H9 (cell line): ENCODE measurements around the gene NPAS3. TPM values are rescaled to one million over a fixed set of nuclear protein-coding genes. Genes with fewer than 3 reads are reported as not detected.

ENCODE experiments used
- DNase-seq: peaks from one replicate; pipeline ENCODE4 v3.0.0-alpha.2; 2017
- H2AFZ ChIP-seq: one replicate; pipeline ENCODE4 v1.6.1; 2013; ENCODE audit warnings: mild to moderate bottlenecking, low read length, control low read depth, moderate library complexity
- H2AK5ac ChIP-seq: 2 replicates; pipeline ENCODE4 v1.6.1; 2013; ENCODE audit warnings: low read length, control low read depth, mixed read lengths; ENCODE audit not compliant: insufficient read length
- H2BK120ac ChIP-seq: one replicate; pipeline ENCODE4 v1.6.1; 2013; ENCODE audit warnings: low read depth, mild to moderate bottlenecking, low read length, control low read depth, inconsistent platforms; ENCODE audit not compliant: poor library complexity, severe bottlenecking
- H2BK12ac ChIP-seq: 2 replicates; pipeline ENCODE4 v1.6.1; 2013; ENCODE audit warnings: low read length, control low read depth, mixed read lengths, low read depth; ENCODE audit not compliant: insufficient read length
- H2BK15ac ChIP-seq: 2 replicates; pipeline ENCODE4 v1.6.1; 2013; ENCODE audit warnings: low read depth, low read length, control low read depth
- H2BK20ac ChIP-seq: one replicate; pipeline ENCODE4 v1.6.1; 2013; ENCODE audit warnings: low read depth, mild to moderate bottlenecking, low read length, control low read depth, inconsistent platforms; ENCODE audit not compliant: poor library complexity, severe bottlenecking
- H2BK5ac ChIP-seq: 2 replicates; pipeline ENCODE4 v1.6.1; 2013; ENCODE audit warnings: low read length, control low read depth, mixed read lengths; ENCODE audit not compliant: insufficient read length
- H3K14ac ChIP-seq: 2 replicates; pipeline ENCODE4 v1.6.1; 2013; ENCODE audit warnings: low read length, control low read depth; ENCODE audit not compliant: insufficient read depth
- H3K18ac ChIP-seq: 2 replicates; pipeline ENCODE4 v1.6.1; 2013; ENCODE audit warnings: low read depth, mild to moderate bottlenecking, mixed read lengths, low read length, control low read depth; ENCODE audit not compliant: insufficient read length
- H3K23ac ChIP-seq: 2 replicates; pipeline ENCODE4 v1.6.1; 2013; ENCODE audit warnings: low read length, control low read depth, mixed read lengths, low read depth; ENCODE audit not compliant: insufficient read length
- H3K23me2 ChIP-seq: 2 replicates; pipeline ENCODE4 v1.6.1; 2013; ENCODE audit warnings: low read depth, mild to moderate bottlenecking, mixed read lengths, low read length, control low read depth; ENCODE audit not compliant: insufficient read length, poor library complexity, severe bottlenecking
- H3K27ac ChIP-seq: 2 replicates; pipeline ENCODE4 v1.5.1; 2013; ENCODE audit warnings: low read length, control low read depth, mixed read lengths, low read depth; ENCODE audit not compliant: insufficient read length
- H3K27me3 ChIP-seq: 2 replicates; pipeline ENCODE4 v1.6.1; 2013; ENCODE audit warnings: low read length, control low read depth, inconsistent platforms; ENCODE audit not compliant: insufficient read depth
- H3K4ac ChIP-seq: 2 replicates; pipeline ENCODE4 v1.6.1; 2013; ENCODE audit warnings: low read depth, mild to moderate bottlenecking, control low read depth, inconsistent platforms, low read length, moderate library complexity
- H3K4me1 ChIP-seq: 2 replicates; pipeline ENCODE4 v1.6.1; 2013; ENCODE audit warnings: low read length, control low read depth, inconsistent platforms; ENCODE audit not compliant: insufficient read depth
- H3K4me2 ChIP-seq: 2 replicates; pipeline ENCODE4 v1.6.1; 2013; ENCODE audit warnings: low read length, control low read depth, mixed read lengths; ENCODE audit not compliant: insufficient read length, insufficient read depth
- H3K56ac ChIP-seq: 2 replicates; pipeline ENCODE4 v1.6.1; 2013; ENCODE audit warnings: low read depth, mild to moderate bottlenecking, mixed read lengths, low read length, control low read depth; ENCODE audit not compliant: insufficient read length
- H3K79me1 ChIP-seq: 2 replicates; pipeline ENCODE4 v1.6.1; 2013; ENCODE audit warnings: low read depth, mild to moderate bottlenecking, moderate library complexity, low read length, control low read depth, inconsistent platforms; ENCODE audit not compliant: insufficient read depth, poor library complexity, severe bottlenecking
- H3K79me2 ChIP-seq: 2 replicates; pipeline ENCODE4 v1.6.1; 2013; ENCODE audit warnings: low read length, control low read depth, inconsistent platforms; ENCODE audit not compliant: insufficient read depth
- H3K9ac ChIP-seq: 2 replicates; pipeline ENCODE4 v1.6.1; 2013; ENCODE audit warnings: low read length, control low read depth, mixed read lengths; ENCODE audit not compliant: insufficient read length; ENCODE audit errors: extremely low read depth
- H3K9me3 ChIP-seq: one replicate; pipeline ENCODE4 v1.6.1; 2013; ENCODE audit warnings: low read depth, low read length, inconsistent platforms; ENCODE audit not compliant: control insufficient read depth
- H3T11ph ChIP-seq: one replicate; pipeline ENCODE4 v1.6.1; 2013; ENCODE audit warnings: mild to moderate bottlenecking, low read length, control low read depth, inconsistent platforms
- H4K20me1 ChIP-seq: one replicate; pipeline ENCODE4 v1.6.1; 2013; ENCODE audit not compliant: control insufficient read depth, insufficient read length, insufficient read depth
- H4K5ac ChIP-seq: 2 replicates; pipeline ENCODE4 v1.6.1; 2013; ENCODE audit warnings: low read depth, mild to moderate bottlenecking, mixed read lengths, low read length, control low read depth; ENCODE audit not compliant: insufficient read length
- H4K8ac ChIP-seq: replicated peaks from 2 replicates; pipeline ENCODE4 v1.6.1; 2013; ENCODE audit warnings: low read length, control low read depth, mixed read lengths, low read depth; ENCODE audit not compliant: insufficient read length
- H4K91ac ChIP-seq: 2 replicates; pipeline ENCODE4 v1.6.1; 2013; ENCODE audit warnings: low read depth, mild to moderate bottlenecking, moderate library complexity, mixed read lengths, low read length, control low read depth; ENCODE audit not compliant: insufficient read length
- H3K27ac Mint-ChIP-seq, 3 experiments: 2 replicates in 2 of 3; 3 replicates in 1 of 3; pipeline ENCODE4 v1.8.0; 2020 to 2021; ENCODE audit warnings: mixed read lengths in 3 of 3, mild to moderate bottlenecking in 1 of 3, moderate library complexity in 1 of 3
- H3K27me3 Mint-ChIP-seq: 2 replicates; pipeline ENCODE4 v1.8.0; 2021; ENCODE audit warnings: low read depth, mild to moderate bottlenecking, moderate library complexity, mixed read lengths
- H3K36me3 Mint-ChIP-seq, 3 experiments: 2 replicates in 2 of 3; 3 replicates in 1 of 3; pipeline ENCODE4 v1.8.0; 2020 to 2021; ENCODE audit warnings: low read depth in 3 of 3, mixed read lengths in 3 of 3; ENCODE audit not compliant: insufficient read depth in 1 of 3
- H3K4me1 Mint-ChIP-seq, 2 experiments: 2 replicates each; pipeline ENCODE4 v1.8.0; 2020; ENCODE audit warnings: mixed read lengths in 2 of 2
- H3K4me3 Mint-ChIP-seq, 2 experiments: 2 replicates in 1 of 2; 3 replicates in 1 of 2; pipeline ENCODE4 v1.8.0; 2020 to 2021; ENCODE audit warnings: mild to moderate bottlenecking in 2 of 2, mixed read lengths in 2 of 2, moderate library complexity in 1 of 2
- H3K9me3 Mint-ChIP-seq, 2 experiments: 2 replicates in 1 of 2; 3 replicates in 1 of 2; pipeline ENCODE4 v1.8.0; 2020; ENCODE audit warnings: mild to moderate bottlenecking in 2 of 2, mixed read lengths in 2 of 2, moderate library complexity in 1 of 2
- WGBS: extraction: QIAGEN DNeasy Blood & Tissue Kit; methylation state at CpG from one replicate; pipeline ENCODE4 v1.1.7; 2013; ENCODE audit warnings: missing lambda C conversion rate, low lambda C conversion rate, mixed read lengths; ENCODE audit not compliant: insufficient read length; ENCODE audit errors: extremely low coverage; 5-methylcytosine and 5-hydroxymethylcytosine counted together
- total RNA-seq: library from RNA; stranded (reverse); gene quantifications from 2 replicates; pipeline ENCODE4 v1.2.1, GENCODE V29; 2021
- TF ChIP-seq, protein P1 (sequence below): fragments of 200-600 bp; sonication (generic); conservative IDR thresholded peaks from 3 replicates; pipeline ENCODE4 v1.8.0; 2021; ENCODE audit warnings: antibody characterized with exemption, mild to moderate bottlenecking

Gene NPAS3
- total RNA-seq, 1 experiment from 2014 or later, result 0.17 TPM

- H3K4me3 Mint-ChIP-seq, result no peak overlapping the region
- Histone ChIP-seq H2AFZ (no peak overlapping the region), H2BK5ac (no peak overlapping the region), H3K23me2 (no peaks in the 10 kb centered on the region), H3K4ac (no peak overlapping the region), H4K5ac (no peak overlapping the region), H3K27ac (no peak overlapping the region), H3K18ac (no peak overlapping the region), H3K23ac (no peak overlapping the region), H3K79me2 (no peaks in the 10 kb centered on the region), H3K4me2 (no peak overlapping the region), H3K4me1 (no peaks in the 10 kb centered on the region; the same call in 1 of the 2 replicates), H3K9ac (no peak overlapping the region), H3K27me3 (no peaks in the 10 kb centered on the region), H3K14ac (no peak overlapping the region), H2BK120ac (no peak overlapping the region), H2AK5ac (no peak overlapping the region), H2BK15ac (no peak overlapping the region), H3K79me1 (no peaks in the 10 kb centered on the region), H4K20me1 (no peaks in the 10 kb centered on the region), H3K56ac (no peak overlapping the region), H3T11ph (no peak overlapping the region), H2BK12ac (no peak overlapping the region), H3K9me3 (no peaks in the 10 kb centered on the region), H4K8ac (no peak overlapping the region), H2BK20ac (no peak overlapping the region), H4K91ac (no peak overlapping the region)
- no peak overlapping the region for H3K27ac Mint-ChIP-seq
- no peaks in the 10 kb centered on the region for H3K27me3 Mint-ChIP-seq
- H3K36me3 Mint-ChIP-seq, result peaks cover 0 to 3% (median under 1%) of the 10 kb centered on the region in 3 experiments; a peak in 3 of 7 replicates
- peaks cover 10 to 12% of the 10 kb centered on the region in 2 experiments for H3K4me1 Mint-ChIP-seq
- H3K9me3 Mint-ChIP-seq, result peaks cover 1 to 2% of the 10 kb centered on the region in 2 experiments; a peak in 3 of 5 replicates
- no peak for DNase-seq
- TF ChIP-seq, protein P1, sequence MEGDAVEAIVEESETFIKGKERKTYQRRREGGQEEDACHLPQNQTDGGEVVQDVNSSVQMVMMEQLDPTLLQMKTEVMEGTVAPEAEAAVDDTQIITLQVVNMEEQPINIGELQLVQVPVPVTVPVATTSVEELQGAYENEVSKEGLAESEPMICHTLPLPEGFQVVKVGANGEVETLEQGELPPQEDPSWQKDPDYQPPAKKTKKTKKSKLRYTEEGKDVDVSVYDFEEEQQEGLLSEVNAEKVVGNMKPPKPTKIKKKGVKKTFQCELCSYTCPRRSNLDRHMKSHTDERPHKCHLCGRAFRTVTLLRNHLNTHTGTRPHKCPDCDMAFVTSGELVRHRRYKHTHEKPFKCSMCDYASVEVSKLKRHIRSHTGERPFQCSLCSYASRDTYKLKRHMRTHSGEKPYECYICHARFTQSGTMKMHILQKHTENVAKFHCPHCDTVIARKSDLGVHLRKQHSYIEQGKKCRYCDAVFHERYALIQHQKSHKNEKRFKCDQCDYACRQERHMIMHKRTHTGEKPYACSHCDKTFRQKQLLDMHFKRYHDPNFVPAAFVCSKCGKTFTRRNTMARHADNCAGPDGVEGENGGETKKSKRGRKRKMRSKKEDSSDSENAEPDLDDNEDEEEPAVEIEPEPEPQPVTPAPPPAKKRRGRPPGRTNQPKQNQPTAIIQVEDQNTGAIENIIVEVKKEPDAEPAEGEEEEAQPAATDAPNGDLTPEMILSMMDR, result no peak
- no CpG with 5 or more reads among the region's 3 CpGs for WGBS
Measured at GRCh38 chr14:33657476-33657875, 718.8 kb downstream of the NPAS3 start.
